Panc1 (cell line): ENCODE data around the gene NOA1. TPM values are rescaled to one million over a fixed set of nuclear protein-coding genes. Genes with fewer than 3 reads are reported as not detected.

Experiments
- ATAC-seq: fragments of 200-7000 bp; cut with Tn5 transposase; 2 replicates; pipeline ENCODE4 v1.9.1; 2020; ENCODE audit warnings: mild to moderate bottlenecking, moderate library complexity
- BruUV-seq: library from RNA; stranded (reverse); fragments of 400-500 nt; replicated peaks from 2 replicates; lab custom pipeline; 2021; lab: Mats Ljungman, UMichigan
- CTCF ChIA-PET: fragments of 300-600 bp; sonication (Branson Sonifier 250); formaldehyde crosslinking; loops from one replicate; lab custom pipeline; 2022; ENCODE audit warnings: antibody characterized with exemption; lab: Charles Lee
- POLR2A ChIA-PET: fragments of 300-600 bp; sonication (Branson Sonifier 250); formaldehyde crosslinking; loops from one replicate; lab custom pipeline; 2022; ENCODE audit warnings: antibody characterized with exemption; lab: Charles Lee
- DNase-seq: peaks from one replicate; pipeline ENCODE4 v3.0.0-alpha.2; 2010; ENCODE audit warnings: low read depth, low spot score
- H3K27ac ChIP-seq: 2 replicates; pipeline ENCODE4 v1.5.1; 2011; ENCODE audit warnings: mild to moderate bottlenecking, low read length, inconsistent platforms
- H3K27me3 ChIP-seq: fragments of 200-500 bp; sonication (Bioruptor generic); 2 replicates; pipeline ENCODE4 v1.6.0; 2014; ENCODE audit warnings: low read length, inconsistent platforms; ENCODE audit not compliant: control insufficient read depth, insufficient read depth
- H3K36me3 ChIP-seq: fragments of 200-500 bp; sonication (Bioruptor generic); 2 replicates; pipeline ENCODE4 v1.5.1; 2014; ENCODE audit warnings: inconsistent platforms, mild to moderate bottlenecking, low read length, moderate library complexity; ENCODE audit not compliant: control insufficient read depth, insufficient read depth
- H3K4me1 ChIP-seq: 2 replicates; pipeline ENCODE4 v1.5.1; 2011; ENCODE audit warnings: inconsistent platforms, mild to moderate bottlenecking, low read length, moderate library complexity; ENCODE audit not compliant: control insufficient read depth, insufficient read depth
- H3K4me3 ChIP-seq, 2 experiments: 2 replicates each; pipeline ENCODE4 v1.5.1; 2011 to 2012; ENCODE audit warnings: low read depth in 2 of 2, low read length in 2 of 2, mild to moderate bottlenecking in 2 of 2, inconsistent platforms in 1 of 2, moderate library complexity in 1 of 2
- H3K9me3 ChIP-seq: fragments of 200-500 bp; sonication (Bioruptor generic); 2 replicates; pipeline ENCODE4 v1.5.1; 2014; ENCODE audit warnings: low read depth, mild to moderate bottlenecking, inconsistent platforms, low read length, moderate library complexity; ENCODE audit not compliant: control insufficient read depth, insufficient read depth
- CTCF ChIP-seq: fragments of 450-650 bp; IDR thresholded peaks from 2 replicates; pipeline ENCODE4 v1.5.1; 2017; ENCODE audit warnings: mild to moderate bottlenecking
- POLR2AphosphoS5 ChIP-seq: IDR thresholded peaks from 2 replicates; pipeline ENCODE4 v1.6.1; 2012; ENCODE audit warnings: mild to moderate bottlenecking, low read depth, low read length, moderate library complexity
- SIN3A ChIP-seq: IDR thresholded peaks from 2 replicates; pipeline ENCODE4 v1.6.1; 2012; ENCODE audit warnings: low read depth, mild to moderate bottlenecking, low read length, moderate library complexity, borderline replicate concordance; ENCODE audit not compliant: insufficient read depth
- TCF7L2 ChIP-seq: IDR thresholded peaks from 2 replicates; pipeline ENCODE4 v1.6.1; 2011; ENCODE audit warnings: mild to moderate bottlenecking, low read depth, low read length, inconsistent platforms
- in situ Hi-C: cut with HindIII; loops from 2 replicates; pipeline ENCODE4 v1.10.0; 2016; ENCODE audit warnings: low sequenced_read_pairs, low pct_unique_long_range_greater_than_20kb
- intact Hi-C: fragments of 100-400 bp; cut with micrococcal nuclease; formaldehyde crosslinking; loops from one replicate; pipeline ENCODE4 v1.10.0; 2022; ENCODE audit not compliant: unreplicated experiment
- total RNA-seq: library from RNA; stranded (reverse); gene quantifications from one replicate; pipeline ENCODE4 v1.2.1, GENCODE V29; 2021; ENCODE audit not compliant: unreplicated experiment
- TF ChIP-seq, protein P1 (sequence below), 2 experiments: IDR thresholded peaks; 2 replicates each; pipeline ENCODE4 v1.6.1; 2011 to 2012; ENCODE audit warnings: low read depth in 2 of 2, control low read depth in 1 of 2, low read length in 1 of 2, mild to moderate bottlenecking in 1 of 2, moderate library complexity in 1 of 2; ENCODE audit not compliant: insufficient read depth in 1 of 2

NOA1 gene
- total RNA-seq, 1 experiment from 2014 or later = 11.8 TPM

DNA sequence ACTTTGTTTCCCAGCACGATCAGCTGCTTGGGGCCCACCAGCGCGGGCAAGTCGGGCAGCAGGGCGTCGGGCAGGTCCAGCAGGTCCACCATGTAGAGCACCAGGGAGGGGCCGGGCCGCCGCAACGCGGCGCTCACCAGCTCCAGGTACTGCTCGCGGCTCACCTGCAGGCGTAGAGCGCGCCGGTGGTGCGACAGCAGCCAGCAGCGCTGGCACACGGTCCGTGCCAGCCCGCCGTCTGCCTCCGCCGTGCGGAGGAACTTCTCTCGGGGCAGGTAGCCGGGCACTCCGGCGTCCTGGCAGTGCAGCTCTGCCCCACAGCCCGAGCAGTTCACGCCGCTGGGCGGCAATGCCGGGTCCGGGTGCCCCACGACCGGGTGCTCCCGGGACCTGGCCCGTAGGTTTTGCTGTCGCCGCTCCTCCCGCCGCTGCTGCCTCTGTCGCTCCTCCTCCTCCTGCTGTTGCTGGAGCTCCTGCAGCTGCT, 527 bp downstream of the NOA1 start:
- intact Hi-C loops = no loop called here
- peaks cover 25% of the 10 kb centered on the region for H3K36me3 ChIP-seq
- H3K27me3 ChIP-seq = no peaks in the 10 kb centered on the region
- TSS peak; percentile 61 for BruUV-seq
- DNase-seq (no peak), ATAC-seq (peak; percentile 47)
- CTCF ChIA-PET = no interaction called here
- in situ Hi-C loops = no loop called here
- POLR2A ChIA-PET = no interaction called here
- TF ChIP-seq SIN3A (no peak), CTCF (no peak), TCF7L2 (no peak)
- TF ChIP-seq, protein P1, sequence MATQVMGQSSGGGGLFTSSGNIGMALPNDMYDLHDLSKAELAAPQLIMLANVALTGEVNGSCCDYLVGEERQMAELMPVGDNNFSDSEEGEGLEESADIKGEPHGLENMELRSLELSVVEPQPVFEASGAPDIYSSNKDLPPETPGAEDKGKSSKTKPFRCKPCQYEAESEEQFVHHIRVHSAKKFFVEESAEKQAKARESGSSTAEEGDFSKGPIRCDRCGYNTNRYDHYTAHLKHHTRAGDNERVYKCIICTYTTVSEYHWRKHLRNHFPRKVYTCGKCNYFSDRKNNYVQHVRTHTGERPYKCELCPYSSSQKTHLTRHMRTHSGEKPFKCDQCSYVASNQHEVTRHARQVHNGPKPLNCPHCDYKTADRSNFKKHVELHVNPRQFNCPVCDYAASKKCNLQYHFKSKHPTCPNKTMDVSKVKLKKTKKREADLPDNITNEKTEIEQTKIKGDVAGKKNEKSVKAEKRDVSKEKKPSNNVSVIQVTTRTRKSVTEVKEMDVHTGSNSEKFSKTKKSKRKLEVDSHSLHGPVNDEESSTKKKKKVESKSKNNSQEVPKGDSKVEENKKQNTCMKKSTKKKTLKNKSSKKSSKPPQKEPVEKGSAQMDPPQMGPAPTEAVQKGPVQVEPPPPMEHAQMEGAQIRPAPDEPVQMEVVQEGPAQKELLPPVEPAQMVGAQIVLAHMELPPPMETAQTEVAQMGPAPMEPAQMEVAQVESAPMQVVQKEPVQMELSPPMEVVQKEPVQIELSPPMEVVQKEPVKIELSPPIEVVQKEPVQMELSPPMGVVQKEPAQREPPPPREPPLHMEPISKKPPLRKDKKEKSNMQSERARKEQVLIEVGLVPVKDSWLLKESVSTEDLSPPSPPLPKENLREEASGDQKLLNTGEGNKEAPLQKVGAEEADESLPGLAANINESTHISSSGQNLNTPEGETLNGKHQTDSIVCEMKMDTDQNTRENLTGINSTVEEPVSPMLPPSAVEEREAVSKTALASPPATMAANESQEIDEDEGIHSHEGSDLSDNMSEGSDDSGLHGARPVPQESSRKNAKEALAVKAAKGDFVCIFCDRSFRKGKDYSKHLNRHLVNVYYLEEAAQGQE (IDR thresholded peaks at IDR 0.05; ENCODE audit: insufficient read depth in 1 of 2, low read depth in 2 of 2, low read length in 1 of 2) = no peak
- peak overlapping the region; percentile 74 to 96 for H3K4me3 ChIP-seq
- peak overlapping the region; percentile 78 for H3K27ac ChIP-seq
- peaks cover 8% of the 10 kb centered on the region; the same call in 1 of the 2 replicates for H3K4me1 ChIP-seq
- no peaks in the 10 kb centered on the region for H3K9me3 ChIP-seq

- CTCF ChIA-PET = no interaction called here
- Histone ChIP-seq H3K9me3 (no peaks in the 10 kb centered on the region), H3K36me3 (peaks cover 27% of the 10 kb centered on the region), H3K4me3 (peak overlapping the region; percentile 74 to 96), H3K27ac (peak overlapping the region; percentile 59), H3K4me1 (peaks cover 3% of the 10 kb centered on the region; the same call in 1 of the 2 replicates), H3K27me3 (no peaks in the 10 kb centered on the region)
- in situ Hi-C loops (no loop called here), intact Hi-C loops (no loop called here)
- DNase-seq = no peak
- BruUV-seq = no TSS peak
- no peak for TF ChIP-seq TCF7L2
- no peak for TF ChIP-seq CTCF
- TF ChIP-seq, protein P1 (IDR thresholded peaks at IDR 0.05; ENCODE audit: insufficient read depth in 1 of 2, low read depth in 2 of 2, low read length in 1 of 2) = no peak
- no peak for TF ChIP-seq POLR2AphosphoS5
- TF ChIP-seq SIN3A = no peak
- POLR2A ChIA-PET = no interaction called here
- ATAC-seq = peak; percentile 4
These were observed 1.0 kb downstream of the NOA1 start for GRCh38 chr4:56976283-56976836.
